CD14-positive monocyte (primary cell): Measurements from ENCODE around the gene RNF175. TPM values are rescaled to one million over a fixed set of nuclear protein-coding genes. Genes with fewer than 3 reads are reported as not detected.
A peak's percentile ranks its signal among the peaks of the same experiment; 100 is the strongest.

ENCODE experiments used
- DNase-seq, 3 donors: peaks; one replicate each; pipeline ENCODE4 v3.0.0-alpha.2; 2011 to 2022
- H2AFZ ChIP-seq: 2 replicates; pipeline ENCODE4 v1.6.0; 2012; ENCODE audit warnings: mild to moderate bottlenecking, low read depth, low read length, inconsistent platforms; ENCODE audit not compliant: insufficient read depth, poor library complexity, severe bottlenecking
- H3K27ac ChIP-seq, 2 donors: 1 replicate in 1 of 2; 2 replicates in 1 of 2; pipeline ENCODE4 v1.5.1; 2012 to 2013; ENCODE audit warnings: low read length in 2 of 2, control low read depth in 1 of 2, inconsistent platforms in 1 of 2, low read depth in 1 of 2, mild to moderate bottlenecking in 1 of 2
- H3K27me3 ChIP-seq, 2 donors: one replicate each; pipeline versions ENCODE4 v1.6.0 to v1.6.1; 2011 to 2013; ENCODE audit warnings: low read length in 2 of 2; ENCODE audit not compliant: control insufficient read depth in 2 of 2, insufficient read depth in 2 of 2
- H3K36me3 ChIP-seq, 2 donors: replicated peaks in 1 of 2; 1 replicate in 1 of 2; 2 replicates in 1 of 2; pipeline versions ENCODE4 v1.5.1 to v1.6.1; 2012 to 2013; ENCODE audit warnings: low read length in 2 of 2, control low read depth in 1 of 2, inconsistent platforms in 1 of 2, mild to moderate bottlenecking in 1 of 2; ENCODE audit not compliant: insufficient read depth in 2 of 2, control insufficient read depth in 1 of 2
- H3K4me1 ChIP-seq, 2 donors: 1 replicate in 1 of 2; 2 replicates in 1 of 2; pipeline versions ENCODE4 v1.5.1 to v1.6.1; 2012 to 2013; ENCODE audit warnings: low read length in 2 of 2, control low read depth in 1 of 2, inconsistent platforms in 1 of 2, mild to moderate bottlenecking in 1 of 2, moderate library complexity in 1 of 2; ENCODE audit not compliant: insufficient read depth in 2 of 2, control insufficient read depth in 1 of 2
- H3K4me2 ChIP-seq: replicated peaks from 2 replicates; pipeline ENCODE3; 2012; ENCODE audit warnings: low read length, moderate library complexity, mild to moderate bottlenecking; ENCODE audit not compliant: poor library complexity, severe bottlenecking; ENCODE audit errors: extremely low read depth
- H3K4me3 ChIP-seq, 3 experiments: fragments of 200-600 bp in 1 of 3; sonication (generic) in 1 of 3; replicated peaks in 1 of 3; 1 replicate in 2 of 3; 2 replicates in 1 of 3; pipeline ENCODE4 v1.5.1; 2011 to 2013; ENCODE audit warnings: low read length in 3 of 3, mild to moderate bottlenecking in 3 of 3, control low read depth in 2 of 3, low read depth in 2 of 3, inconsistent platforms in 1 of 3, moderate library complexity in 1 of 3
- H3K79me2 ChIP-seq: 2 replicates; pipeline ENCODE4 v1.6.0; 2012; ENCODE audit warnings: mild to moderate bottlenecking, control low read depth, inconsistent platforms, low read length, moderate library complexity; ENCODE audit not compliant: insufficient read depth
- H3K9ac ChIP-seq: 2 replicates; pipeline ENCODE4 v1.6.0; 2017; ENCODE audit warnings: low read length, mild to moderate bottlenecking; ENCODE audit not compliant: insufficient read depth, poor library complexity, severe bottlenecking
- H3K9me3 ChIP-seq, 2 donors: replicated peaks in 1 of 2; 1 replicate in 1 of 2; 2 replicates in 1 of 2; pipeline versions ENCODE4 v1.5.1 to v1.6.1; 2012 to 2013; ENCODE audit warnings: low read length in 2 of 2, control low read depth in 1 of 2; ENCODE audit not compliant: control insufficient read depth in 1 of 2, insufficient read depth in 1 of 2
- H4K20me1 ChIP-seq: 2 replicates; pipeline ENCODE4 v1.6.0; 2012; ENCODE audit warnings: mild to moderate bottlenecking, low read length, control low read depth, moderate library complexity; ENCODE audit not compliant: insufficient read depth
- H3K27ac Mint-ChIP-seq, 7 donors: one replicate each; pipeline ENCODE4 v1.8.0; 2020; ENCODE audit warnings: mild to moderate bottlenecking in 7 of 7, mixed read lengths in 7 of 7, moderate library complexity in 6 of 7, inconsistent platforms in 2 of 7
- H3K27me3 Mint-ChIP-seq, 3 donors: one replicate each; pipeline ENCODE4 v1.8.0; 2021 to 2022; ENCODE audit warnings: low read depth in 3 of 3, mild to moderate bottlenecking in 3 of 3, mixed read lengths in 3 of 3, moderate library complexity in 3 of 3, inconsistent platforms in 1 of 3
- H3K36me3 Mint-ChIP-seq, 2 donors: one replicate each; pipeline ENCODE4 v1.8.0; 2020; ENCODE audit warnings: mixed read lengths in 2 of 2, inconsistent platforms in 1 of 2, mild to moderate bottlenecking in 1 of 2
- H3K4me1 Mint-ChIP-seq: one replicate; pipeline ENCODE4 v1.8.0; 2020; ENCODE audit warnings: mild to moderate bottlenecking, mixed read lengths
- H3K4me3 Mint-ChIP-seq, 2 donors: one replicate each; pipeline ENCODE4 v1.8.0; 2020; ENCODE audit warnings: mild to moderate bottlenecking in 2 of 2, mixed read lengths in 2 of 2, moderate library complexity in 1 of 2
- H3K9me3 Mint-ChIP-seq, 7 donors: one replicate each; pipeline ENCODE4 v1.8.0; 2020 to 2022; ENCODE audit warnings: mixed read lengths in 7 of 7, mild to moderate bottlenecking in 6 of 7, moderate library complexity in 6 of 7, inconsistent platforms in 2 of 7
- WGBS: methylation state at CpG from one replicate; pipeline ENCODE4 v1.1.5; 2013; ENCODE audit warnings: missing lambda C conversion rate; ENCODE audit not compliant: insufficient coverage; 5-methylcytosine and 5-hydroxymethylcytosine counted together
- intact Hi-C, 2 donors: fragments of 100-400 bp; cut with micrococcal nuclease; formaldehyde crosslinking; loops; one replicate each; pipeline versions ENCODE4 v1.15.0 to v1.15.1; 2023
- polyA plus RNA-seq, 3 donors: library from polyadenylated mRNA; depleted of rRNA in 1 of 3; unstranded in 2 of 3; stranded (reverse) in 1 of 3; fragments of 300-500 nt in 2 of 3; fragments of >200 nt in 1 of 3; fragmentation: Illumina TruSeq in 2 of 3; gene quantifications; 1 replicate in 2 of 3; 2 replicates in 1 of 3; pipeline ENCODE4 v1.2.3, GENCODE V29; 2012 to 2021
- TF ChIP-seq, protein P1 (sequence below): fragments of 200-600 bp; IDR thresholded peaks from one replicate; pipeline ENCODE4 v1.8.0; 2022; ENCODE audit warnings: antibody characterized with exemption, mild to moderate bottlenecking

Gene RNF175
- polyA plus RNA-seq, 3 donors = 0.36 to 0.91 (median 0.55) TPM

DNA sequence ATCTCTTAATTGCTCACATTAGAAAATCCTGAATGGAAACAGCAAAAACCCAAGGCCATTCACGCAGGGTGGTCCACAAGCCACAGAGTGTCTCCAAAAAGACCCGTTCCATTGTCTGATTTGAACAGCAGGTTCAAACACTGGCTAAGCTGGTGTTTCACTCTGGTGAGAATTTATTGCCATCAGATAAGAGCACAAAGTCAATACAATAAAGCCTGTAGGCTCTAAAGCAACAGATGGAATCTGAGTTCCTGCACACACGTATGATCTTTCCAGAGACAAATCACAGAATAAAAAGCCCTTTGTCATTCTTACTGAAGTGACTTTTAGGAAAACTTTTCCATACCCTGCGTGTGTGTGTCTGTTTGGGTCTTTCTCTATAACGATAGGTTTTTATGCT, 34.2 kb upstream of the RNF175 start:
- peaks cover 25 to 39% of the 10 kb centered on the region in 2 donors for H3K4me1 ChIP-seq
- no peak overlapping the region for H3K9ac ChIP-seq
- no peak overlapping the region for H3K4me3 ChIP-seq
- Mint-ChIP-seq H3K27me3 (peaks cover 70 to 89% (median 85%) of the 10 kb centered on the region in 3 donors), H3K4me1 (peaks cover 44% of the 10 kb centered on the region), H3K4me3 (peak overlapping the region in 1 of 2 donors; percentile 95), H3K36me3 (peaks cover 3 to 4% of the 10 kb centered on the region in 2 donors), H3K27ac (no peak overlapping the region), H3K9me3 (peaks cover 0 to 26% (median 16%) of the 10 kb centered on the region in 7 donors)
- DNase-seq = no peak
- WGBS = no CpG with 5 or more reads among the region's 5 CpGs
- H4K20me1 ChIP-seq = no peaks in the 10 kb centered on the region
- intact Hi-C loops = no loop called here
- H3K9me3 ChIP-seq = peaks cover 0 to 46% of the 10 kb centered on the region in 2 donors
- H3K27ac ChIP-seq = no peak overlapping the region
- no peaks in the 10 kb centered on the region for H3K79me2 ChIP-seq
- H3K36me3 ChIP-seq = no peaks in the 10 kb centered on the region
- peaks cover 84 to 91% of the 10 kb centered on the region in 2 donors for H3K27me3 ChIP-seq
- TF ChIP-seq, protein P1, sequence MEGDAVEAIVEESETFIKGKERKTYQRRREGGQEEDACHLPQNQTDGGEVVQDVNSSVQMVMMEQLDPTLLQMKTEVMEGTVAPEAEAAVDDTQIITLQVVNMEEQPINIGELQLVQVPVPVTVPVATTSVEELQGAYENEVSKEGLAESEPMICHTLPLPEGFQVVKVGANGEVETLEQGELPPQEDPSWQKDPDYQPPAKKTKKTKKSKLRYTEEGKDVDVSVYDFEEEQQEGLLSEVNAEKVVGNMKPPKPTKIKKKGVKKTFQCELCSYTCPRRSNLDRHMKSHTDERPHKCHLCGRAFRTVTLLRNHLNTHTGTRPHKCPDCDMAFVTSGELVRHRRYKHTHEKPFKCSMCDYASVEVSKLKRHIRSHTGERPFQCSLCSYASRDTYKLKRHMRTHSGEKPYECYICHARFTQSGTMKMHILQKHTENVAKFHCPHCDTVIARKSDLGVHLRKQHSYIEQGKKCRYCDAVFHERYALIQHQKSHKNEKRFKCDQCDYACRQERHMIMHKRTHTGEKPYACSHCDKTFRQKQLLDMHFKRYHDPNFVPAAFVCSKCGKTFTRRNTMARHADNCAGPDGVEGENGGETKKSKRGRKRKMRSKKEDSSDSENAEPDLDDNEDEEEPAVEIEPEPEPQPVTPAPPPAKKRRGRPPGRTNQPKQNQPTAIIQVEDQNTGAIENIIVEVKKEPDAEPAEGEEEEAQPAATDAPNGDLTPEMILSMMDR = no peak
- H3K4me2 ChIP-seq = no peak overlapping the region
- H2AFZ ChIP-seq = no peak overlapping the region

DNA sequence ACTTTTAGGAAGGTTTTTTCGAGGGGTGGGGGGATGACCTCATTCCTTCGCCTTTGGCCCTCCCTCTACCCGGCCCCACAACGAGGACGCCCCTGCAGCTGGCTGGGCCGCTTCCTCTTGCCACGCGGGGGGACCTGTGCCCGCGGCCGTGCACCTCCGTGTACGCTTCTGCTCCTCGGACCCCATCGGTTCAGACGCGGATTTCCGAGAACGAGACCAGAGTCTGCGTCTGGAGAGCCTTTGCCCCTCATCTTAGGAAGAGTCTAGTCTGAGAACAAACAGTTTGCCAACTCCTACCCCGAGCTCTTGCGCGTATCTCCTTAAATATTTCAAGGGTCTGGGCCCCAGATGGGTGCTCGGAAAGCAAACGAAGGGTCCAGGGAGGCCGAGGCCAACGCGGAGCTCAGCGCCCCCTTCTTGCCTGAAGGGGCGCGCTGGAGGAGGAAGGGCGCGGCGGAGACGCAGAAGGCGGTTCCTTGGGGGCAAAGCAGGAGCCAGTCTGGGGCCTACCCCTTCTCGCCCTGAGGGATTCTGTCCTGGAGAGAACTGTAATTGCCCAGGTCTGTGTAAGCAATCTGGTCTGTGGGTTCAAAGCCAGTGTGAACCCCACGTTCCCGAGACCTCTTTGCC, 32.9 kb upstream of the RNF175 start:
- Histone ChIP-seq H3K27ac (no peak overlapping the region), H3K9me3 (peaks cover 0 to 55% of the 10 kb centered on the region in 2 donors), H3K27me3 (peaks cover 85 to 94% of the 10 kb centered on the region in 2 donors), H3K36me3 (no peaks in the 10 kb centered on the region), H3K4me2 (peak overlapping the region; percentile 64), H4K20me1 (no peaks in the 10 kb centered on the region), H3K9ac (no peak overlapping the region), H2AFZ (peak overlapping the region; percentile 32), H3K4me1 (peaks cover 27 to 46% of the 10 kb centered on the region in 2 donors), H3K4me3 (peak overlapping the region in 1 of 3 experiments; percentile 67), H3K79me2 (no peaks in the 10 kb centered on the region)
- TF ChIP-seq, protein P1 = no peak
- WGBS = 11% methylated on average over 38 of the region's 39 CpGs
- no peak overlapping the region for H3K27ac Mint-ChIP-seq
- peak overlapping the region; percentile 68 to 95 for H3K4me3 Mint-ChIP-seq
- DNase-seq = no peak
- H3K4me1 Mint-ChIP-seq = peaks cover 52% of the 10 kb centered on the region
- H3K36me3 Mint-ChIP-seq = peaks cover 4 to 12% of the 10 kb centered on the region in 2 donors
- H3K9me3 Mint-ChIP-seq = peaks cover 0 to 33% (median 19%) of the 10 kb centered on the region in 7 donors
- peaks cover 82 to 95% (median 95%) of the 10 kb centered on the region in 3 donors for H3K27me3 Mint-ChIP-seq
- intact Hi-C loops = no loop called here
